ENCODE data around the gene ZNF829.

GRCh38 chr19:36898422-36898821, 17.7 kb downstream of the ZNF829 start:
- TF ChIP-seq CTCF (IDR thresholded peaks at IDR 0.05) (no peak), ZBTB43 (CRISPR knock-in tag; IDR thresholded peaks at IDR 0.05) (no peak), ZNF416 (CRISPR knock-in tag; IDR thresholded peaks at IDR 0.05) (no peak), ZBTB21 (CRISPR knock-in tag; IDR thresholded peaks at IDR 0.05; ENCODE audit: borderline replicate concordance) (no peak), ZNF263 (CRISPR knock-in tag; IDR thresholded peaks at IDR 0.05; ENCODE audit: low read depth) (no peak), ELF4 (CRISPR knock-in tag; IDR thresholded peaks at IDR 0.05; ENCODE audit: low read depth) (no peak), SP1 (CRISPR knock-in tag; conservative IDR thresholded peaks at IDR 0.05) (no peak), ATF2 (CRISPR knock-in tag; IDR thresholded peaks at IDR 0.05; ENCODE audit: borderline replicate concordance, low read depth) (no peak)
